ENCODE data around the gene MYOZ3.

- TF ChIP-seq CTCF (IDR thresholded peaks at IDR 0.05) (no peak), MXI1 (IDR thresholded peaks at IDR 0.05; ENCODE audit: low read depth, low read length) (no peak), FOXM1 (IDR thresholded peaks at IDR 0.05; ENCODE audit: low read depth) (no peak), GABPA (IDR thresholded peaks at IDR 0.05; ENCODE audit: low read depth) (no peak), SMC3 (IDR thresholded peaks at IDR 0.05; ENCODE audit: low read depth, low read length) (no peak), POLR2AphosphoS5 (IDR thresholded peaks at IDR 0.05; ENCODE audit: low read depth, low read length) (no peak), EP300 (IDR thresholded peaks at IDR 0.05; ENCODE audit: borderline replicate concordance in 1 of 2, low read depth in 1 of 2, low read length in 1 of 2) (no peak), JUND (IDR thresholded peaks at IDR 0.05) (no peak), GATA2 (CRISPR knock-in tag; IDR thresholded peaks at IDR 0.05) (no peak), EZH2phosphoT487 (IDR thresholded peaks at IDR 0.05; ENCODE audit: borderline replicate concordance, low read depth) (no peak), RAD21 (IDR thresholded peaks at IDR 0.05; ENCODE audit: low read length) (no peak)
- TF ChIP-seq, protein P1, sequence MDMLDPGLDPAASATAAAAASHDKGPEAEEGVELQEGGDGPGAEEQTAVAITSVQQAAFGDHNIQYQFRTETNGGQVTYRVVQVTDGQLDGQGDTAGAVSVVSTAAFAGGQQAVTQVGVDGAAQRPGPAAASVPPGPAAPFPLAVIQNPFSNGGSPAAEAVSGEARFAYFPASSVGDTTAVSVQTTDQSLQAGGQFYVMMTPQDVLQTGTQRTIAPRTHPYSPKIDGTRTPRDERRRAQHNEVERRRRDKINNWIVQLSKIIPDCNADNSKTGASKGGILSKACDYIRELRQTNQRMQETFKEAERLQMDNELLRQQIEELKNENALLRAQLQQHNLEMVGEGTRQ (IDR thresholded peaks at IDR 0.05; ENCODE audit: borderline replicate concordance, low read depth, low read length) = no peak
Measured at GRCh38 chr5:150615141-150615699, 45.8 kb upstream of the MYOZ3 start.
